ENCODE measurements around the gene STKLD1.

DNA sequence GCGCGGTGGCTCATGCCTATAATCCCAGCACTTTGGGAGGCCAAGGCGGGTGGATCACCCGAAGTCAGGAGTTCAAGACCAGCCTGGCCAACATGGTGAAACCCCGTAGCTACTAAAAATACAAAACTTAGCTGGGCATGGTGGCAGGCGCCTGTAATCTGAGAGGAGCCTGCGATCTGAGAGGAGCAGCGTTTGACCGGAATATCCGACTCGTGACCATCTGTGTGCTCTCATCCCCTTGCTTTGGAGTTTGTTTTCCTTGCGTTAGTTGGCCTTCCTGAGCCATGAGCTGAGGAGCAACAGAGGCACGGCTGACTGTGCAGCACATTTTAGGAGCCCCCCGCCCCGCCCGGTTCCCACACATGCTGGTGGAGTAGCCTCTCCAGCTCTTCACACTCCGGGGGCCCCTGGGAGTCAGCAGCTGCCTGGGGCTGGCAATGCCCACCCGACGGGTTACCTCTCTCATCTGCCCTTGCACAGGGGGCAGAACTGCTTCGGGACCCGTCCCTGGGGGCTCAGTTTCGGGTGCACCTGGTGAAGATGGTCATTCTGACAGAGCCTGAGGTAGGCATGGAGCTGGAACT is 49.0 kb downstream of the STKLD1 start:
- TF ChIP-seq, protein P1, sequence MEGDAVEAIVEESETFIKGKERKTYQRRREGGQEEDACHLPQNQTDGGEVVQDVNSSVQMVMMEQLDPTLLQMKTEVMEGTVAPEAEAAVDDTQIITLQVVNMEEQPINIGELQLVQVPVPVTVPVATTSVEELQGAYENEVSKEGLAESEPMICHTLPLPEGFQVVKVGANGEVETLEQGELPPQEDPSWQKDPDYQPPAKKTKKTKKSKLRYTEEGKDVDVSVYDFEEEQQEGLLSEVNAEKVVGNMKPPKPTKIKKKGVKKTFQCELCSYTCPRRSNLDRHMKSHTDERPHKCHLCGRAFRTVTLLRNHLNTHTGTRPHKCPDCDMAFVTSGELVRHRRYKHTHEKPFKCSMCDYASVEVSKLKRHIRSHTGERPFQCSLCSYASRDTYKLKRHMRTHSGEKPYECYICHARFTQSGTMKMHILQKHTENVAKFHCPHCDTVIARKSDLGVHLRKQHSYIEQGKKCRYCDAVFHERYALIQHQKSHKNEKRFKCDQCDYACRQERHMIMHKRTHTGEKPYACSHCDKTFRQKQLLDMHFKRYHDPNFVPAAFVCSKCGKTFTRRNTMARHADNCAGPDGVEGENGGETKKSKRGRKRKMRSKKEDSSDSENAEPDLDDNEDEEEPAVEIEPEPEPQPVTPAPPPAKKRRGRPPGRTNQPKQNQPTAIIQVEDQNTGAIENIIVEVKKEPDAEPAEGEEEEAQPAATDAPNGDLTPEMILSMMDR (tag by site-specific recombination; IDR thresholded peaks at IDR 0.05), result no peak
- TF ChIP-seq ZNF138 (tag by site-specific recombination; IDR thresholded peaks at IDR 0.05; ENCODE audit: borderline replicate concordance), result no peak
- no peak for TF ChIP-seq ZNF2 (tag by site-specific recombination; IDR thresholded peaks at IDR 0.05)
- TF ChIP-seq OSR2 (tag by site-specific recombination; IDR thresholded peaks at IDR 0.05), result no peak
- TF ChIP-seq ZNF501 (tag by site-specific recombination; IDR thresholded peaks at IDR 0.05), result no peak
- no peak for TF ChIP-seq YY1 (tag by site-specific recombination; IDR thresholded peaks at IDR 0.05)
